Epithelial cell of proximal tubule (primary cell): ENCODE measurements around the gene SLC4A4. TPM values are rescaled to one million over a fixed set of nuclear protein-coding genes. Genes with fewer than 3 reads are reported as not detected.

Source experiments
- DNase-seq: peaks from one replicate; pipeline ENCODE4 v3.0.0-alpha.2; 2011; ENCODE audit warnings: low read depth
- H3K4me3 ChIP-seq: 2 replicates; pipeline ENCODE4 v1.5.1; 2011; ENCODE audit warnings: low read depth, mild to moderate bottlenecking, low read length
- CTCF ChIP-seq: conservative IDR thresholded peaks from 2 replicates; pipeline ENCODE4 v1.5.1; 2012; ENCODE audit warnings: low read depth, mild to moderate bottlenecking, low read length
- total RNA-seq: library from RNA; depleted of rRNA; stranded (reverse); fragments of >200 nt; gene quantifications from 2 replicates; pipeline ENCODE4 v1.2.3, GENCODE V29; 2015

Gene SLC4A4
- total RNA-seq, 1 donor from 2014 or later = 5.6 TPM

- TF ChIP-seq CTCF = no peak
- DNase-seq = peak; percentile 66
- peak overlapping the region; percentile 5 for H3K4me3 ChIP-seq
Measured at GRCh38 chr4:71382900-71383560, 44.2 kb downstream of the SLC4A4 start.

DNA sequence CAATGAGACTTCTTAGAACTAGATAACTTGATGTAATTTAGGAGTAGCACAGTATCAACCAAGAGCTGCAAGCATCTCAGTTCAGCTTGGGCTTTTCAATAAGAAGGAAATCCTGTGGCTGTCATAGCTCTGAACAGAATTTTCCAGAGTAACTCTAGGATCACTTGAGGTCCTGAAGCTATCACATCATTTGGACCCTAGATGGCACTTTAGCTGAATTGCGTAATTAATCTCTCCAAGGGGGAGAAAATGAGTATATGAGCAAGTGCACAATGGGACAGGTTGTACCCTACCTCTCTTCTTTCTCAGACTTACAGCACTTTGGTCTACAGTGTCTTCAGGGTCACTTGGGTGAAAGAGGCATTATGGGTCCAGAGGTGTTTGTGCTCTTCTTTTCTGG, 45.2 kb downstream of the SLC4A4 start:
- DNase-seq = no peak
- peak; percentile 8 for TF ChIP-seq CTCF
- no peak overlapping the region for H3K4me3 ChIP-seq

DNA sequence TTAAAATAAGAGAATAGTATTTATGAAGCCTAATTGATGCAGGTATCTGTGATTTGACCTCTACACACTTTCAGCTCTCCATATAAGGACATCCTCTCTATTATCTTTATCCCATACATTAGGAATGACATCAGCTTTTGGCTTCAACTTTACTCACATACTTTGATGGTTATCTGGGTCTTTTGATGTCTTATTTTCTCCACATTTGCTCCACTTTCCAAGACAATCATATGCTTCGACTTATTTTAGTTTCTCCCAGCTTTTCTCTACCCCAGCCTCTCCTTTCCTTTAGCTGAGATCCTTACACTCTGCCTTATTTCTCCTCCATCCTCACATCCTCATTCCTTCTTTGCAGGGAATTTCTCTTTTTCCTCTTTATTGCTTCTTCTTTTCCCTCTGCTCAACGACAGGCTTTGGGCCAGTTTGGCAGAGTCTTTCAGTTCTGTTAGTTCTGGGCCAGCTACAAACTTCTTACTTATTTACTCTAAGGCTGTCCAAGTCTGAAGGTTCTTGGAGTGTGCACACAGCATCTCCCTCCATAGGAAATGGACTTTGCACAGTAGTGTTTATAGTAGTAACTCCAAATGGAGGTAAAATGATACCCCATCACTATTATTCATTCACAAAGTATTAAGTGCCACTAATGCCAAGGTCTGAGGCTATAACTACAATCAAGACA, 50.5 kb downstream of the SLC4A4 start:
- no peak for TF ChIP-seq CTCF
- no peak for DNase-seq
- no peak overlapping the region for H3K4me3 ChIP-seq

DNA sequence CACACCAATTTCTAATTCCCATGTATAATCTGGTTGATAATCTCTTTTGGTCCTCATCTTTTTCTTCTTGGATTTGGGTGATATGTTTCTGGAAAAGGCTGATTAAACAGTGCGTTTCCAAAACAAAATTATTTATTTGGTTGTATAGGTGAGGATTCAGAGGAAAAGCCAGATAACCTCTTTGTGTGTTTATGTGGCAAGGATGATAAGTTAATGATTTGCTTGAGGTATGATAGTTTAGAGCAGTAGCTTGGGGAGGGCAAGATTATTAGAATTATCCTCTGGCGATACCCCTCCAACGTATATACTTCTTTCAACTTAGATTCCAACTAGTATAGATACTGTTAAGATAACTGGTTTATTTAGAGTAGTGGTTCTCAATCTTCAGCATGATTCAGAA, 53.3 kb downstream of the SLC4A4 start:
- no peak for DNase-seq
- TF ChIP-seq CTCF = no peak
- H3K4me3 ChIP-seq = no peak overlapping the region

- no peak overlapping the region for H3K4me3 ChIP-seq
- no peak for TF ChIP-seq CTCF
- no peak for DNase-seq
Measured at GRCh38 chr4:71396382-71396781, 57.6 kb downstream of the SLC4A4 start.

- no peak for TF ChIP-seq CTCF
- no peak for DNase-seq
- H3K4me3 ChIP-seq = no peak overlapping the region
Measured at GRCh38 chr4:71400810-71401209, 62.0 kb downstream of the SLC4A4 start.

- no peak for TF ChIP-seq CTCF
- H3K4me3 ChIP-seq = no peak overlapping the region
- no peak for DNase-seq
Measured at GRCh38 chr4:71402616-71403015, 63.8 kb downstream of the SLC4A4 start.
